Midbrain (tissue), 1 donor: Measurements from ENCODE around the gene PARP12.
A peak's percentile ranks its signal among the peaks of the same experiment; 100 is the strongest.

Source experiments
- DNase-seq: peaks from one replicate; lab custom pipeline; 2025; lab: John Stamatoyannopoulos, UW

The PARP12 gene

GRCh38 chr7:140014123-140014522, 48.6 kb downstream of the PARP12 start:
- DNase-seq = no peak

GRCh38 chr7:140013676-140014075, 49.1 kb downstream of the PARP12 start:
- no peak for DNase-seq

- DNase-seq = no peak
These were observed 52.4 kb downstream of the PARP12 start for GRCh38 chr7:140010194-140010895.

- DNase-seq = no peak
These were observed 53.0 kb downstream of the PARP12 start for GRCh38 chr7:140009735-140010134.

GRCh38 chr7:140008755-140009610, 53.8 kb downstream of the PARP12 start:
- no peak for DNase-seq

- no peak for DNase-seq
These were observed 55.6 kb downstream of the PARP12 start for GRCh38 chr7:140007051-140007690.

- no peak for DNase-seq
These were observed 56.2 kb downstream of the PARP12 start for GRCh38 chr7:140006600-140006999.

GRCh38 chr7:140005754-140006503, 56.8 kb downstream of the PARP12 start:
- no peak for DNase-seq

GRCh38 chr7:140005341-140005740, 57.4 kb downstream of the PARP12 start:
- DNase-seq = no peak

GRCh38 chr7:140004672-140005071, 58.1 kb downstream of the PARP12 start:
- no peak for DNase-seq

- DNase-seq = peak; percentile 15
These were observed 58.8 kb downstream of the PARP12 start for GRCh38 chr7:140003913-140004382.

- no peak for DNase-seq
These were observed 62.0 kb downstream of the PARP12 start for GRCh38 chr7:140000666-140001268.

- no peak for DNase-seq
These were observed 63.2 kb downstream of the PARP12 start for GRCh38 chr7:139999516-139999915.

GRCh38 chr7:139998572-139998971, 64.2 kb downstream of the PARP12 start:
- no peak for DNase-seq

- DNase-seq = peak; percentile 82
These were observed 67.5 kb downstream of the PARP12 start for GRCh38 chr7:139995017-139995915.

- peak; percentile 40 for DNase-seq
These were observed 68.4 kb downstream of the PARP12 start for GRCh38 chr7:139994356-139994755.

- DNase-seq = no peak
These were observed 69.2 kb downstream of the PARP12 start for GRCh38 chr7:139993592-139993991.

GRCh38 chr7:139993169-139993568, 69.6 kb downstream of the PARP12 start:
- no peak for DNase-seq

GRCh38 chr7:139992353-139993044, 70.3 kb downstream of the PARP12 start:
- no peak for DNase-seq

GRCh38 chr7:139991911-139992310, 70.8 kb downstream of the PARP12 start:
- no peak for DNase-seq
